ENCODE data around the gene KCNK17.

GRCh38 chr6:39304951-39305350, 9.3 kb downstream of the KCNK17 start:
- TF ChIP-seq CTCF (IDR thresholded peaks at IDR 0.05): no peak
- no peak for TF ChIP-seq POLR2AphosphoS5 (IDR thresholded peaks at IDR 0.05)
- TF ChIP-seq EP300 (IDR thresholded peaks at IDR 0.05): no peak

Measured in sigmoid colon (tissue), 4 donors.